ENCODE measurements around the gene RFX2. TPM values are rescaled to one million over a fixed set of nuclear protein-coding genes. Genes with fewer than 3 reads are reported as not detected.
"Not testable (repeated sequence)": the region's sequence is repeated elsewhere in the genome, so short reads cannot be mapped to it uniquely, and the experiment has no call there.

The RFX2 gene
- total RNA-seq, 1 donor from 2014 or later: 3.9 TPM

DNA sequence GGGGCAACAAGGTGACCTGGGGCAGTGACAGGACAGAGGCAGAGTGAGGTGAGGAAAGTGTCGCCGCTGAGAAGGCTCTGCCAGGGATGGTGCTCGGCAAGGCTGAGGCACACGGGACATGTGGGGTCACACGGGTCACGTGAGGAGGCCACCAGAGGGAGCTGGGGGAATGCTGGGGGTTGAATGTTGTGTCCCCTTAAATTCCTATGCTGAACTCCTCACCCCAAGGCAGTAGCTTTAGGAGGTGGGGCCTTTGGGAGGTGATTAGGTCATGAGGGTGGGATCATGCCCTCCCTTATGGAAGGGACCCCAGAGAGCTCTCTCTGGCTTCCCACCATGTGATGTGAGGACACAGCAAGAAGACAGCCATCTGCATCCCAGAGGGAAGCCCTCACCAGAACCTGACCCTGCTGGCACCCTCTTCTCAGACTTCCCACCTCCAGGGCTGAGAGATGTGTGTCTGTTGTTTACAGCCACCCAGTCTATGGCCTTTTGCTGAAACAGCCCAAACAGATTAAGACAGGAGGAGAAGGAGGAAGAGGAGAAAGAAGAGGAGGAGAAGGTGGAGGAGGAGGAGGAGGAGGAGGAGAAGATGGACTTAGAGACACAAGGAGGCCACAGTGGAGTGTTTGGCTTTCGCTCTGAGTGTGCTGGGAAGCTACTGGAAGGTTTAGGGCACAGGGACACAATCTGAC is 35.4 kb downstream of the RFX2 start:
- no peak for DNase-seq (ENCODE audit: low read depth)

DNA sequence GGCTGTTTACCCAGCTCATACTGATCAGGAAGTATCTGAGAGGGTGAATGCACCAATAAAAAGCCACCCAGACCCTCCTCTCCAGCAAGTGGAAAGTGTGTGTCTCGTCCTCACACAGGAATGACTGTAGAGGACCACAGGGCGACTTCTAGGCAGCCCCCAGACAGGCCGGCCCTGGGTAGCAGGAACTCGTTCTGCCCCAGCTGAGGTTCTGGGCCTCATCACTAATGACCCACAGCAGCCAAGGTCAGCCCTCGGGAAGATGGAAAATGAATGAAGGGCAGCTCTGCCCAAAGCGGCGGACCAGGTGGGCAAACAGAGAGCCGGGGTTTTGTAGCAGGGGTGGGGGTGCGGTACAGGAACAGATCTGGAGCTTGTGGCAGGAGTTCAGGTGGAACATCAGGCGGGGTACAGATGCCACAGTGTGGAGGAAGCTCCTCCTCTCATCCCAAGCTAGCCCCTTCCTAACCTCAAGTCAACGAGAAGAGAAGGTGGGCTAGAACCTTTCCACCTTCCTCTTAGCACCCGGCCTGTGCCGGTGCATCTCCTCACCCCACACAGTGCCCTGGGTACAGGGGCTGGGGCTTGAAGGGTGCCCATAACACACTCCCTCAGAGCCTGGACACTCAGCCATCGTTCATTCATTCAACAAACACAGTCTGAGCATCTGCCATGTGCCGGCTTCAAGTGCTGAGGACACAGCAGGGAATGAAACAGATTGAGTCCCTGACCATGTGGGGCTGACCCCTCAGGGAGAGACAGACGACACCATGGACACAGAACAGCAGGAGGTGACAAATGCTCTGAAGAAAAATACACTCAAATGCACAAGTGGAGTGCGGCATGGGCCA is 36.2 kb downstream of the RFX2 start:
- no peak for DNase-seq (ENCODE audit: low read depth)

DNA sequence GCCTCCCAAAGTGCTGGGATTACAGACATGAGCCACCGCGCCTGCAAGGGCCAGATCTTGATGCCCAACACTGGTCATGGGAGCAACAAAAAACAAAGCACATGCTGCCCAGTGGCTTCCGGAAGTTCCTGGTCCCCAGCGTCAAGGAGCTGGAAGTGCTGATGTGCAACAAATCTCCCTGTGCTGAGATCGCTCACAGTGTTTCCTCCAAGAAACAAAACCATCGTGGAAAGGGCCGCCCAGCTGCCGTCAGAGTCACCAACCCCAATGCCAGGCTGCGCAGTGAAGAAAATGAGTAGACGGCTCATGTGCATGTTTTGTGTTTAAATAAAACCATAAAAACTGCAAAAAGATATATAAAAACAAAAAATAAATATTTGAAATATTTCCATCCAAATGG is 37.1 kb downstream of the RFX2 start:
- DNase-seq (ENCODE audit: low read depth): not testable (repeated sequence)

DNA sequence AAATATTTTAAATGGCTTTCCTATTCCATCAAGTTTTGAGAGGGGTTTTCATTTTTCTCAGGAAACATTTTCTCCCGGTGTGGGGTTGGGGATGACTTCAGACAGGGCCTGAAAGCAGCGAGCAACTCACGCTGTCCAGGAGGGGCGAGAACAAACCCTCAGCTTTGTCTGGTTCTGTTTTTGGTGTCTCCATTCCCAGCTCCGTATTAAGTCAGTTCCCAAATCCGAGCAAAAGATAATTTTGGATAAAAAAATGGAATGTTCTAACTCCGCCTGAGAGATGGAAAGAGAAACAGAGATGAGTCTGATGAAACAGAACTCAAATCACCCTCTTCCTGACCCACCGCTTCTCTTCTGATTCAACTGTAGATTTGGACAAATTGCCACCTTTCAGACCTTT is 38.4 kb downstream of the RFX2 start:
- DNase-seq (ENCODE audit: low read depth): no peak

DNA sequence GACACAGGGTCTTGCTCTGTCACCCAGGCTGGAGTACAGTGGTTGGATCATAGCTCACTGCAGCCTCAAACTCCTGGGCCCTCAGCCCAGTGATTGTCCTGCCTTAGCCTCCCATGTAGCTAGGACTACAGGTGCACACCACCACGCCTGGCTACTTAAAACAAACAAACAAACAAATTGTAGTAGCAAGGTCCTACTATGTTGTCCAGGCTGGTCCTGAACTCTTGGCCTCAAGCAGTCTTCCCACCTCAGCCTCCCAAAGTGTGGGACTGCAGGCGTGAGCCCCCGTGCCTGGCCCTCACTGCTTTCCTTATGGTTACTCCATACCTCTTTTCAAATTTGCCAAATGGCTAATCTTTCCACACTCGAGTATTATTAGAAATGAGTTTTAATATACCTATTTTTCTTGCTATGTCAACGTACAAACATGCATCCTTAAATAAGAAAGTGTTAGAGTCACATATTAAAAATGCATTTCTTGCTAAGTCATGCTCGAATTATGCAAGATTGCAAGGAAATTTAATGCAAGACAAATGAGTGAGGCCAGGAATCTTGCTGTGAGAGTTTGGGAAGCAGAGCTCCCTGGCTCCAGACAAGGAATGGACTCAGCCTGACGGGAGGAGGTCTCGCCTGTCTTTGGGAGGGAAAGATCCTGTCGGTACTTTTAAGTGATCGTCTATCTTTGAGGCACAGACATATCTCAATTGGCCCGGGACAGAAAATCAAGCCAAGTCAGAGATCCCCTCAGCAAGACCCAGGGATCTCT is 39.4 kb downstream of the RFX2 start:
- no peak for DNase-seq (ENCODE audit: low read depth)

DNA sequence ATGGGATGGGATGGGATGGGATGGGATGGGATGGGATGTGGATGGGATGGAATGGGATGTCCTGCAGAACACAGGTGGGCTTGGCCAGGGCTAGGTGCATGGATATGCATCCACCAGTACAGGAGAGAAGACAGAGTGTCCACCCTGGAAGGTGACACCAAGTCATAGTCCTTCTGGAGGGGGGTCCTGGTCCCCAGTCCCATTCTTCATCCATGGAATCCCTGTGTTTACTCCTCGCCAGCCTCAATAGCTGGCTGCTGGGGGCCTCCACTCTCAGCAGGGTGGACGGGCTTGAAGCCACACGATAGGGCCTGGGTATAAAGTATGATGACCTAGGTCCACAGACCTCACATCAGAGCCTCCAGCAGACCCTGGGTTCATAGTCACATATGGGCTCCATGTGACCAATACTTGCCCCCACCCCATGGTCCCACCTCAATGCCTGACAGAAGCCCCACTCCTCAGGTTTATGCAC is 40.1 kb downstream of the RFX2 start:
- no peak for DNase-seq (ENCODE audit: low read depth)

DNA sequence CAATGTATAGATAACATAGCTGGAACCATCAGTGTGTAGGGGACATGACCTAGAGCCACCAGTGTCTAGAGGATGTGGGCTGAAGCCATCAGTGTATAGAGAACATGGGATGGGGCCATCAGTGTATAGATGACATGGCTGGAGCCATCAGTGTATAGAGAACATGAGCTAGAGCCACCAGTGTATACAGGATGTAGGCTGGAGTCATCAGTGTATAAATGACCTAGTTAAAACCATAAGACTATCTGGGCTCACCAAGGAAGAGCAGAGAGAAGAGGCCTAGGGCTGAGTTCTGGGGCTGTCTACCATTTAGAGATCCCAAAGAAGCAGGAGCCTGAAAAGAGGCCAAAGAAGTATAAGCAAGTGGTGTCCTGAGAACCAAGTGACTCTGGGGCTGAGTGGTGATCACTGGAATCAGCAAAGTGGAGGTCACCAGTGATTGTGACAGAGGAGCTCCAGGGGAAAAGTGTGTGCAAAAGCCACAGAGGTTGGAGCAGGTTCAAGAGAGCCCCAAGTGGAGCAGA is 41.0 kb downstream of the RFX2 start:
- DNase-seq (ENCODE audit: low read depth): no peak

DNA sequence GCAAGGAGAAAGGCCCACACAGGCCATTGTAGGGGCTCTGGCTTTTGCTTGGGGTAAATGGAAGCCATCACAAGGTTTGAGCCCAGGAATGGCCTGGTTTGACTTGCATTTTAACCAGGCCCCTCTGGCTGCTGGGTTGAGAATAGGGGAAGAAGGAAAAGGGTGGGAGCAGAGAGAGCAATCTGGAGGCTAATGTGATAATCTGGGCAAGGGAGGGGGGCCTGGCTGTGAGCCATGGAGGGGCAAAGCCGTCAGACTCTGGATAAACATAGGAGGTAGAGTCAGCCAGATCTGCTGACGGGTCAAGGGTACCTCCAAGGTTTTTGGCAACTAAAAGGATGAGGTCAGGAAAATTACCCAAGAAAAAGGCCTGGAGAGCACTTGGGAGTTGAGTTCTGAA is 41.6 kb downstream of the RFX2 start:
- no peak for DNase-seq (ENCODE audit: low read depth)

DNA sequence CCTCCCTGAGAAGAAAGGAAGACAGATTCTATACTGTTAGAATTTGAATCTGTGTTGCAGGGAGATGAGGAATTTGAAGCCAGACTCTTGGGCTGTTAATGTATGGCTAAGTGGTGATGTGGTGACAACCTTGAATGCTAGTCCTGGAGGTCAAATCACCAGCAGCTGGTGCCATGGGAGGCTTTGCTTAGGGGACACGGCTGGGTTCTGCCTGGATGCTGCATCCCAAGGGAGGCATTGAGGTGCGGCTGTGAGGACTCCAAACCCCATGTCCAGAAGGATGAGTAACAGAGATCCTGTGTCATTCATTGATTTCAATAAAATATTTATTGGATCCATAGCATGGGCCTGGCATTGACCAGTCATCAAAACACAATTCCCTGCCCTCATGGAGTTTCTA is 42.3 kb downstream of the RFX2 start:
- DNase-seq (ENCODE audit: low read depth): no peak

DNA sequence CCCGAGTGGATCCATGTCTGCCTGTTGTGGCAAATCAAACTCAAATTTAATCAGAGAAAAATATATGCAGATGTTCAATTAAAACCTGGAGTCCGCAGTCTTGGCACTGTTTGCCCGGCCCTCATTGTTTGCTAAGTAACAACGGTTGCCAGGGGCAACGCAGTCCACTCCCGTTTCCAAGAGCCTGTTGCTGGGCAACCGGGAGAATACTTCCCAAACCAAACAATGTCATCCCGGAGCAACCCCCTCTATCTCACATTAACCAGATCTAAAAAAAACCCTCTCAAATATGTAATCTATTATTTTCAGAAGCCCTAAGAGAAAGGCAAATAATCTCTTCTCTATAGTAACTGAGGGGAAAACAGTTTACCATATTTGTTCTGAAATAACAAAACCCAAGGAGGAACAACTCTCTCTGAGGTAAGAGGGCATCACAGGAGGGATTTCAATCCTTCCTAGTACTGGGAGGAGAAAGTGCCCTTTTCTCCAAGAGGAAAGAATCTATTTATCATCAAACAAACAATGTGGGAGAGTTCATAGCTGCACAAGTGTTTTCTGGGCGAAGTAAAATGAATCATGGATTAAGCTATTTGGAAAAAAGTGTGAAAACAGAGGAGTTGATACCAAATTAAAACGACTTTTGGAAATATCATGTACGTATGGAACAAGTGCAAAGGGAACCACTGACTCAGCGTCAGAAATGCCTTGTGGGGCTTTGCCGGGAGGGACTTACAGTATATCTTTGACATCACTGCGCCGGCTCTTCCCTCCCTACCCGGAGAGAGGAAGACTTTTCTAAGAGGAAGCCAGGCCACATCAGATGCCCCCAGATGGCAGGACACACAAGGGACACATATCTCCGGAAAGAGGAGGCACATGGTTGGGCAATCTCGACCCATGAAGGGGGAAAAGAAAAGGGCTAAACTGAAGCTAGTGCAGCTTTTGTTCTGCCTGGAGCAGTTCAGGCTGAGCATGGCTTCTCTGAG is 43.3 kb downstream of the RFX2 start:
- DNase-seq (ENCODE audit: low read depth): peak; percentile 99

DNA sequence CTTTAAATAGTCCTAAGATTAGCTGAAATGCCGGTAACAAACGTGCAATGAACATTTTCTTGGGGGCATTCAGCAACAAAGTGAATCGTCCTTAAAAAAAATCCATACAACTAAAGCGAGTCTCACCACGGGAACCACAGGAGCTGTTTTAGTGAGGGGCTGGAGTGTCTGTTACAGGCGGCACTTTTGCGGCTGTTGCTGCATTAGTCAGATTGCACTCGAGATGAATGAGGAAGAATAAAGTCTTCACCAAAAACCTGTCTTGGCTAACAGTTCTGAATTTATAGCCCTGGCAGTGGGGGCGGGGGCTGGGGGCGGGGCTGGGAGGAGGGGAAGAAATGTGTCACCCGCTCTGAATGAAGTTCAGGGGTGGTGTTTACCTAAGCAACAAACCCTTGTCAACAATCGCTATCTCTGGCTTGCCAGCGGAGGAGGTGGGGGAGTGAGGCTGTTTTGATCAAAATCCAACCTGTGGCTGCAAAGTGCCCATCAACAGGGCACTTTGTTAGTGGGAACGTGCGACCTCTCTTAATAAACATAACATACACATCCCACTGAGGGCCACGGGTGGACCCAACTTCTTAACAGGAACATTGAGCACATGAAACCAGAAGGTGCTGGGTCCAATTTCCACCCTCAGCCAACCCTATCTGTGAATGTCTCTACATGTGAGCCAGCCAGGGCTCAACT is 44.5 kb downstream of the RFX2 start:
- peak; percentile 80 for DNase-seq (ENCODE audit: low read depth)

DNA sequence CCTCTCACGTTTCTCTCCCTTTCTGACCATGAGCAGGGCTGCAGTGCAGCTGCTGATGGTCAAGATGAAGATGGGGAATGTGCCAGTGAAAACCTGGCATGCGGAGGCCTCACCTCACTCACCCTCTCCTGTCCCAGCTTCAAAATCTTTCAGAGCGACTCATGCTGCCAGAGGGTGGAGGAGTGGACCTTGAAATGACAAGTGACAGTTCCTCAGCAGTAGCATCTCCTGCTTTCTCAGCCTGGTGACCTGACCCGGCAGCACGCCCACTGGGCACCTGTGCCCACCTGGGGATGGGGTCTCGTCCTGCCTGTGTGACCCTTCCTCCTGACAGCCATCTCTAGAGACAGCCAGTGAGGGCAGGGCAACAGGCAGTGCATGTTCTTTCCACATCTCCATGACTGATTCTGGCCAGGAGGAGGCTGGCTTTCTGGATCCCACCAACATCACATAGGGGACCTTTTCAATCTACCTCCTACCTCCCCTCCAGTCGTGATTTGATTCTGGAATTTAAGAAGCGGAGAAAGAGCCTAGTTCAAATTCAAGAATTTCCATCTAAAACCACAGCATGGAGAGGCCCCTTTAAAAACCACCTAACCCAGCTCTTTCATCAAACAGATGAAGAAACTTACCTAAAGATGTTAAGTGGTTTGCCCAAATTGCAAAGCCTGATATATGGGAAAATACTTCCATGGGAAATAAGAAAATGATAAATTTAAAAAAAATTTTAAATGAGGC is 45.8 kb downstream of the RFX2 start:
- peak; percentile 59 for DNase-seq (ENCODE audit: low read depth)

DNA sequence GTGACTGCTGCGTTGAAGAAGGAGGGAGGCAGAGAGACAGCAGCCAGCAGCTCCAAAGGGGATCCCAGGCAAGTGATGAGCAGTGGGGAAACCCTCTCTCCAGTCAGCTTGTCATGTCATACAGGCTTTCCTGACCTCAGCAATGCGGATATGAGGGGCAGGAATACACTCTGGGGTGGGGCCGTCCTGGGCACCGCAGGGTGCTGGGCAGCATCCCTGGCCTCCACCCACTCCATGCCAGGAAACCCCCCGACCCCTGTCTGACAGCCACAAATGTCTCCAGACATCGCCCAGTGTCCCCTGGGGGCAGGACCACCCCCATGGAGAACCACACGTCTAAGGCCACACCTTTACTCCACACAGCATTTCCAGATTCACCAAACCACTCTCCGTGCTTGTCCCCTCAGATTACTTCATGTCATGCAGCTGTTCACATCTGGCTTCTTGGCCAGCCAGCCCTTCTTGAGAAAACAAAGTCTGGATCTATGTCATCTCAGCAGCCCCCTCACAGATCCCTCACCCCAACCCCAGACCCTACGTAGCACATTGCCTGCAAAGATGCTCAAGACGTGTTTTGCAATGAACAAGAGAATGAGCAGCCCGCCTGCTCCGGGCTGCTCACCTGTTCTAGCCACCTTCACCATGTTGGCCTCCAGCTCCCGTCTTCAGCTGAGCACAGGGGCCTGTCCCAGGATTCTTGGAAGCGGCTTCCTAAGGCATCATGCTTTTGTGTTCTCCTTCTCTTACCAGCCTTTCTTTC is 46.5 kb downstream of the RFX2 start:
- no peak for DNase-seq (ENCODE audit: low read depth)

DNA sequence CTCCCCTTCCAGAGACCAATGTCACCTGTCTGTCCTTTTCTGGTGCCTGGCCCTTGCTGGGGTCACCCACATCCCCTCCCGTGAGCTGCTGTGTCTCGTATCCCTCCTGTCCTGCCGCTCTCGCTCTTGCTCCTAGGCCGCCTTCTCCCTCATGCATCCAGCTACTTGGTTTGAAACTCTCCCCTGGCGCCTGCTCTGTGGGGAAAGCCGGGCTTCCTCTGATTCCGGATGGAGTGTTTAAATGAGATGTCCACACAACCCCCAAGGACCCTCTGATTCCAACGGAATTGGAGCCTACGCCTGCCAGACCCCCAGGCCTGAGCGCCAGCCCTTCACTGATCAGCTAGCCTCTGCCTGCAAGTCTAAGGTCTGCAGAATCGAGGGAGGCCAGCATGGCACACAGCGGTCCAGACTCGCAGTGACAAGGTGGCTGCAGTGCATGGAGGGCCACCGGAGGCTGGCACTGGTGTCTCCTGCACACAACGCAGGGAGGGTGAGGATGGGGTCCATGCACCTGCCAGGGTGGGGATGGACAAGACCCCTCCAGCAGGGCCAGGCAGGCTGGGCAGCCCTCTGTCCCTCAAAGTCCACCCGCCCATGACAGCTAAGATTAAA is 47.2 kb downstream of the RFX2 start:
- DNase-seq (ENCODE audit: low read depth): no peak

DNA sequence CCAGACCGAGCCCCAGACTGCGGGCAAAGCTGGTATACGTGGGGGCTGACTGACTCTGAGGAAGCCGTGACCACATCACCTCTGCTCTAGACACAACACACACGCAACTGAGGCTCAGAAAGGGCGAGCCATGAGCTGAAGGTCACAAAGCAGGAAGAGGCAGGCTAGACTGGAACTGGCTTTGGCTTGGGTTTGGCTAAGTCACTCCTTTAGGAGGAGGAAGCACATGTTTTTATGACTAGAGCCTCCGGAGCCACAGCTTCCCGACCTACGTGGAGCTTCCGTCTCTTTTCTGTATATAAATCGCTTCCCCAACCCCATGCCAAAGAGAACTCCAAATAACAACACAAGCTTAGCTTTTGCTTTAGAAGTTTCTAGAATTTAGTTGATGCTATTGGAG is 48.0 kb downstream of the RFX2 start:
- no peak for DNase-seq (ENCODE audit: low read depth)

DNA sequence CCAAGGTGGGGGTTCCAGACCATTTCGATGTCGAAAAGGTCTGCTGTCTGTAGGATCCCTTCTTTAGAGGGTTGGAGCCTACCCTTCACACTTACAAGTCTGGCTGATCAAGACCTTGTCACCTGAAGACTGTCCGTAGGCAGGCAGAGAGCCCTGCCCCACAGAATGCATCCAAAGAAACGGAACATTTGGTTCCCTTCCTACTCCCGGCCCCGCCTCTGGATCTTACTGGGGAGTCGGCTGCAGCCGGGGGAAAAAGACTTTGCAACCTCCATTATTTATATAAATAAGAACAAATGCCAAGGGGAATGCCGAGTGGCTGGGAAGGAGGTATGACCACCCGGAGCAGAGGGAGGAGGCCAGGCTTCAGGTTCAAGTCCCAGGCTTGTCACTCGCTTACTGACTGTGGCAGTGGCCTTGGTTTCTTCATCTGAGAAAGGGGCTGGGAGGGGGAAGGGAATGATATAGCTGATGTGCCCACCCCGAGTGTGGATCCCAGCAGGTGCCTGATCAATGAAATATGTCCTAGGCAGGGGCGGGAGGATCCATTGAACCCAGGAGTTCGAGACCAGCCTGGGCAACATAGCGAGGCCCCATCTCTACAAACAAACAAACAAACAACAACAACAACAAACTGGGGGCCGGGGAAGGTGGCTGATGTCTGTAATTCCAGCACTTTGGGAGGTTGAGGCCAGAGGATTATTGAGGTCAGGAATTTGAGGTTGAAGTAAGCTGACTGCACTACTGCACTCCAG is 48.7 kb downstream of the RFX2 start:
- DNase-seq (ENCODE audit: low read depth): no peak

DNA sequence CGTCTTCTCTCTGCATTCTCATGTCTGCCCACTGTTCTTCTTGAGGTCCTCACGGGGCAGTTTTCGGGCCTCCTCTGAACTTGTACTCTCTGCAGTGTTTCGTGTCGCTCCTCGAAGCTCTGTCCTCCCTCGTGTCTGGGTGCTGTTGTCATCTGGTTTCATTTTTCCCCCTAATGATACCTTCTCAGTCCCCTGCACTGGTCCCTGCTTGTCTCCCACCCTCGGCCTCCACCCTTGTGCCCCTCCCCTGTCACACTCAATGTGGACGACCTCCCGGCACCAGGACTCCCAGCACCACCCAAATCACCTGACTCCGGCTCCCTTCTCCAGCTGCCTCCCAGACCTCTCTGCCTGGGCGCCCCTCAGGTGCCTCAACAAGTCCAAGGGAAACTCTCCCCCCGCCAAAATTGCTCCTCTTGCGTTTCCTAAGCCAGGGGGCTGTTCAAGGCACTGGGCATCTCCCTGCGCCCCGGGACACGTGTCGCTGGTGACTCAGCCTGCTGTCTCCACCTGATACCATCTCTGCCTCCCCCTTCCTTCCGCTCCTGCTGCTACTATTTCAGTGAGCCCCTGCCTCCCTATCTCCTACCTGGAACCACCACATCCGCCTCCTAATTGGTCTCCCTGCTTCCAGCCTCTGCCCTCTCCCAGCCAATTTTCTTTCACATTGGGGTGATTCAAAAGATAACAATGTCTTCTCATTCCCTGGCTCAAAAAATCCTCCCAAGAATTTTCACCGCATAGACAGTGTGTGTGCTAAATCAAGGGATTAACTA is 49.5 kb downstream of the RFX2 start:
- peak; percentile 11 for DNase-seq (ENCODE audit: low read depth)
